SK-N-SH treated with all-trans-retinoic acid at 6 μM for 48 hours (cell line): Measurements from ENCODE around the gene NSA2.

ENCODE experiments used
- ARNTL ChIP-seq: fragments of 450-650 bp; formaldehyde crosslinking; IDR thresholded peaks from 2 replicates; pipeline ENCODE4 v1.5.0; 2020; ENCODE audit warnings: low read depth, mild to moderate bottlenecking, moderate library complexity, borderline replicate concordance
- BACH2 ChIP-seq: fragments of 250-450 bp; sonication (Bioruptor Pico); IDR thresholded peaks from 2 replicates; pipeline ENCODE4 v1.9.0; 2021; ENCODE audit warnings: mild to moderate bottlenecking, borderline replicate concordance
- CSDC2 ChIP-seq: fragments of 250-450 bp; sonication (Bioruptor Pico); IDR thresholded peaks from 2 replicates; pipeline ENCODE4 v1.5.0; 2020; ENCODE audit warnings: mild to moderate bottlenecking, moderate library complexity
- GLIS3 ChIP-seq: fragments of 250-450 bp; sonication (Bioruptor Pico); IDR thresholded peaks from 2 replicates; pipeline ENCODE4 v1.5.0; 2020; ENCODE audit warnings: mild to moderate bottlenecking, moderate library complexity
- ISL1 ChIP-seq: fragments of 250-450 bp; sonication (Bioruptor Pico); IDR thresholded peaks from 2 replicates; pipeline ENCODE4 v2.1.2; 2022; ENCODE audit warnings: mild to moderate bottlenecking, moderate library complexity
- OSR1 ChIP-seq: fragments of 250-450 bp; sonication (Bioruptor Pico); IDR thresholded peaks from 2 replicates; pipeline ENCODE4 v1.8.0; 2022; ENCODE audit warnings: moderate library complexity, mild to moderate bottlenecking, inconsistent platforms
- PATZ1 ChIP-seq: fragments of 250-450 bp; sonication (Bioruptor Pico); IDR thresholded peaks from 2 replicates; pipeline ENCODE4 v1.8.0; 2020; ENCODE audit warnings: mild to moderate bottlenecking, moderate library complexity, borderline replicate concordance
- POU6F1 ChIP-seq: fragments of 250-450 bp; sonication (Bioruptor Pico); IDR thresholded peaks from 2 replicates; pipeline ENCODE4 v1.8.0; 2021; ENCODE audit warnings: low read depth, mild to moderate bottlenecking, moderate library complexity, borderline replicate concordance
- PPARA ChIP-seq: fragments of 250-450 bp; sonication (Bioruptor Pico); IDR thresholded peaks from 2 replicates; pipeline ENCODE4 v1.5.0; 2020; ENCODE audit warnings: mild to moderate bottlenecking, borderline replicate concordance
- RARB ChIP-seq: fragments of 250-450 bp; sonication (Bioruptor Pico); IDR thresholded peaks from 2 replicates; pipeline ENCODE4 v1.8.0; 2021; ENCODE audit warnings: mild to moderate bottlenecking, moderate library complexity
- ZC3H10 ChIP-seq: fragments of 250-450 bp; sonication (Bioruptor Pico); IDR thresholded peaks from 2 replicates; pipeline ENCODE4 v1.5.1; 2021; ENCODE audit warnings: mild to moderate bottlenecking, moderate library complexity
- ZFP3 ChIP-seq: fragments of 250-450 bp; sonication (Bioruptor Pico); IDR thresholded peaks from 2 replicates; pipeline ENCODE4 v1.5.0; 2020; ENCODE audit warnings: mild to moderate bottlenecking, moderate library complexity
- ZFP30 ChIP-seq: fragments of 450-650 bp; formaldehyde crosslinking; IDR thresholded peaks from 2 replicates; pipeline ENCODE4 v1.5.0; 2022; ENCODE audit warnings: mild to moderate bottlenecking, moderate library complexity
- TF ChIP-seq, protein P1 (sequence below): fragments of 250-450 bp; sonication (Bioruptor Pico); IDR thresholded peaks from 2 replicates; pipeline ENCODE4 v1.5.1; 2020; ENCODE audit warnings: low read depth, mild to moderate bottlenecking, moderate library complexity

- TF ChIP-seq GLIS3 (CRISPR knock-in tag) (no peak), PATZ1 (CRISPR knock-in tag) (no peak), ZFP30 (CRISPR knock-in tag) (no peak), PPARA (no peak), OSR1 (no peak), RARB (CRISPR knock-in tag) (no peak), CSDC2 (CRISPR knock-in tag) (no peak), ZFP3 (CRISPR knock-in tag) (no peak), ARNTL (no peak), ZC3H10 (CRISPR knock-in tag) (no peak), BACH2 (no peak), ISL1 (CRISPR knock-in tag) (no peak), POU6F1 (CRISPR knock-in tag) (no peak)
- TF ChIP-seq, protein P1, sequence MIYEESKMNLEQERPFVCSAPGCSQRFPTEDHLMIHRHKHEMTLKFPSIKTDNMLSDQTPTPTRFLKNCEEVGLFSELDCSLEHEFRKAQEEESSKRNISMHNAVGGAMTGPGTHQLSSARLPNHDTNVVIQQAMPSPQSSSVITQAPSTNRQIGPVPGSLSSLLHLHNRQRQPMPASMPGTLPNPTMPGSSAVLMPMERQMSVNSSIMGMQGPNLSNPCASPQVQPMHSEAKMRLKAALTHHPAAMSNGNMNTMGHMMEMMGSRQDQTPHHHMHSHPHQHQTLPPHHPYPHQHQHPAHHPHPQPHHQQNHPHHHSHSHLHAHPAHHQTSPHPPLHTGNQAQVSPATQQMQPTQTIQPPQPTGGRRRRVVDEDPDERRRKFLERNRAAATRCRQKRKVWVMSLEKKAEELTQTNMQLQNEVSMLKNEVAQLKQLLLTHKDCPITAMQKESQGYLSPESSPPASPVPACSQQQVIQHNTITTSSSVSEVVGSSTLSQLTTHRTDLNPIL (CRISPR knock-in tag), result no peak
Measured at GRCh38 chr5:74801197-74801596, 34.1 kb downstream of the NSA2 start.
